ENCODE measurements around the gene AOX1. TPM values are rescaled to one million over a fixed set of nuclear protein-coding genes. Genes with fewer than 3 reads are reported as not detected.
A peak's percentile ranks its signal among the peaks of the same experiment; 100 is the strongest.

The AOX1 gene
- total RNA-seq, 1 experiment from 2014 or later: 0.71 TPM

DNA sequence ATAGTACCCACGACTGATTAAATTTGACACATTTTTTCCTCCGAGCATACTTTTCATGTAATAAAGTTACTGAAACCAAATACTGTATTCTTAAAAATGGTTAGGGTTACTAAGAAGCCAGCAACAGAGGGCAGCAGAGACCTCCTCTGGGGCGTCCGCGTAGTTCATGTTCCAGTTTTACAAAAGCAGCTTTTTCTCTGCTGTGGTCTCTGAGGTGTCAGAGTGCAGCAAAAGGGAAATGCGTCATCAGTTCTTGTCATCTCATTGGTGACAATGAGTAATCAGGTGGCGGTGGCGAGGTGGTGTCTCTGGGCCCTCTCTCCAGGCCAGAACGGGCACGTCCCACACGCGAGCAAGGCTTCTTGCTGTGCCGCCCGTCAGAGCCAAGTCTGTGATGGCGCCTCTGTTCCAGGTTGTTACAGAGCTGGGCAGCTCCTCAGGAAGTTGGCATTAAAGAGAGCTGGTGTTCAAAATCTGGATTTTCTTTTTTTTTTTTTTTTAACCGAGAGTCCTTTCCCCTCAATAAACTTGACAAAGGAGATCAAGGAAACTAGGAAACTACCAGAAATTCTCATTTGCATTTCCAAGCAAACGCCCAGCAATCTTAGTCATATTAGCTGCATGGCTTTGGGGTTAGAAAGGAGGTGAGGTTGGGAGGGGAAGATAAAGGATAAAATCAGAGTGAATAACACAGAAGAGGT is 127.3 kb downstream of the AOX1 start:
- intact Hi-C loops (cut with micrococcal nuclease): loop anchor here (1.0 to 5.0 kb wide), 7 partner anchors 22 to 464 kb away; partner anchors contain the start of genes BZW1, CLK1, HYCC2 and NDUFB3
- ChIA-PET CTCF (interaction anchor here (0.6 to 1.8 kb wide), 17 partner anchors 10 to 740 kb away, joined by 3 to 10 read pairs (median 4); partner anchors contain the start of genes NIF3L1 and PPIL3), POLR2A (interaction anchor here (0.6 to 1.7 kb wide), 11 partner anchors 9 to 176 kb away, joined by 3 to 7 read pairs (median 3); partner anchors contain the start of genes CLK1, NIF3L1 and PPIL3), RAD21 (ENCODE audit: low non-redundant PET in 1 of 2, low total read pairs in 2 of 2, uncharacterized antibody in 2 of 2, unreplicated experiment in 2 of 2) (interaction anchor here (0.5 to 1.3 kb wide), 4 partner anchors 22 to 194 kb away, joined by 3 to 4 read pairs (median 4); no protein-coding TSS in a partner anchor)
- no peaks in the 10 kb centered on the region for H3K9me3 ChIP-seq (ENCODE audit: control insufficient read depth in 1 of 2, insufficient read depth in 1 of 2, low read depth in 1 of 2, low read length in 2 of 2)
- peak overlapping the region; percentile 21 to 32 for H3K4me3 ChIP-seq (replicated peaks in 1 of 2; ENCODE audit: low read depth in 1 of 2, low read length in 2 of 2)
- H2AFZ ChIP-seq (ENCODE audit: low read depth, low read length, poor library complexity, severe bottlenecking): peak overlapping the region; percentile 48
- peak overlapping the region; percentile 71 for H3K27ac ChIP-seq (ENCODE audit: low read depth, low read length)
- no peaks in the 10 kb centered on the region for H3K9me2 ChIP-seq (ENCODE audit: insufficient read depth)
- DNase-seq (ENCODE audit: low read depth, low spot score) (peak; percentile 98), ATAC-seq (peak; percentile 99)
- no peaks in the 10 kb centered on the region for H3K79me2 ChIP-seq (ENCODE audit: insufficient read depth, low read length)
- BruUV-seq (replicated peaks): TSS peak; percentile 99
- peak overlapping the region; percentile 64 for H3K4me2 ChIP-seq (ENCODE audit: low read length)
- H3K36me3 ChIP-seq (ENCODE audit: control insufficient read depth in 1 of 2, insufficient read depth in 2 of 2, low read length in 2 of 2): no peaks in the 10 kb centered on the region
- peak overlapping the region; percentile 54 for H3K9ac ChIP-seq (ENCODE audit: low read length)
- H4K20me1 ChIP-seq (ENCODE audit: insufficient read depth): no peaks in the 10 kb centered on the region
- no peaks in the 10 kb centered on the region for H3K27me3 ChIP-seq (ENCODE audit: insufficient read depth, low read length)
- peaks cover 9 to 18% of the 10 kb centered on the region in 2 experiments for H3K4me1 ChIP-seq (ENCODE audit: control insufficient read depth in 1 of 2, insufficient read depth in 2 of 2, low read length in 2 of 2)
- TF ChIP-seq POLR2AphosphoS5 (IDR thresholded peaks at IDR 0.05; ENCODE audit: low read depth, low read length) (peak; percentile 97), SRF (IDR thresholded peaks at IDR 0.05; ENCODE audit: low read depth) (peak; percentile 76; the same call in 1 of the 2 replicates), FOSL1 (IDR thresholded peaks at IDR 0.05; ENCODE audit: low read depth) (peak; percentile 84), SIN3A (IDR thresholded peaks at IDR 0.05; ENCODE audit: low read depth) (peak; percentile 83), CTCF (IDR thresholded peaks at IDR 0.05 in 2 of 3, conservative IDR thresholded peaks at IDR 0.05 in 1 of 3; ENCODE audit: borderline replicate concordance in 1 of 3, insufficient read depth in 1 of 3, low read depth in 2 of 3, low read length in 2 of 3) (peak; percentile 79 to 95 (median 89)), EGR1 (IDR thresholded peaks at IDR 0.05; ENCODE audit: low read depth) (no peak), JUND (IDR thresholded peaks at IDR 0.05) (peak; percentile 88), ZFX (IDR thresholded peaks at IDR 0.05) (0 out of 2 replicates have a peak, but pooled peaks have one; percentile 17), POLR2A (IDR thresholded peaks at IDR 0.05; ENCODE audit: borderline replicate concordance, extremely low read depth, insufficient read depth, insufficient read length) (peak; percentile 84), EZH2phosphoT487 (IDR thresholded peaks at IDR 0.05; ENCODE audit: borderline replicate concordance) (no peak), RAD21 (IDR thresholded peaks at IDR 0.05; ENCODE audit: low read depth) (peak; percentile 100), YY1 (IDR thresholded peaks at IDR 0.05; ENCODE audit: extremely low read depth, insufficient replicate concordance, low read depth, low read length) (peak; percentile 83), CEBPB (IDR thresholded peaks at IDR 0.05; ENCODE audit: low read depth) (peak; percentile 56; the same call in 1 of the 2 replicates), CBX3 (IDR thresholded peaks at IDR 0.05; ENCODE audit: low read depth) (peak; percentile 91), ELF1 (IDR thresholded peaks at IDR 0.05; ENCODE audit: borderline replicate concordance, low read depth) (no peak), EZH2 (IDR thresholded peaks at IDR 0.05) (no peak)
- TF ChIP-seq, protein P1, sequence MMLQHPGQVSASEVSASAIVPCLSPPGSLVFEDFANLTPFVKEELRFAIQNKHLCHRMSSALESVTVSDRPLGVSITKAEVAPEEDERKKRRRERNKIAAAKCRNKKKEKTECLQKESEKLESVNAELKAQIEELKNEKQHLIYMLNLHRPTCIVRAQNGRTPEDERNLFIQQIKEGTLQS (IDR thresholded peaks at IDR 0.05): no peak
- TF ChIP-seq, protein P2, sequence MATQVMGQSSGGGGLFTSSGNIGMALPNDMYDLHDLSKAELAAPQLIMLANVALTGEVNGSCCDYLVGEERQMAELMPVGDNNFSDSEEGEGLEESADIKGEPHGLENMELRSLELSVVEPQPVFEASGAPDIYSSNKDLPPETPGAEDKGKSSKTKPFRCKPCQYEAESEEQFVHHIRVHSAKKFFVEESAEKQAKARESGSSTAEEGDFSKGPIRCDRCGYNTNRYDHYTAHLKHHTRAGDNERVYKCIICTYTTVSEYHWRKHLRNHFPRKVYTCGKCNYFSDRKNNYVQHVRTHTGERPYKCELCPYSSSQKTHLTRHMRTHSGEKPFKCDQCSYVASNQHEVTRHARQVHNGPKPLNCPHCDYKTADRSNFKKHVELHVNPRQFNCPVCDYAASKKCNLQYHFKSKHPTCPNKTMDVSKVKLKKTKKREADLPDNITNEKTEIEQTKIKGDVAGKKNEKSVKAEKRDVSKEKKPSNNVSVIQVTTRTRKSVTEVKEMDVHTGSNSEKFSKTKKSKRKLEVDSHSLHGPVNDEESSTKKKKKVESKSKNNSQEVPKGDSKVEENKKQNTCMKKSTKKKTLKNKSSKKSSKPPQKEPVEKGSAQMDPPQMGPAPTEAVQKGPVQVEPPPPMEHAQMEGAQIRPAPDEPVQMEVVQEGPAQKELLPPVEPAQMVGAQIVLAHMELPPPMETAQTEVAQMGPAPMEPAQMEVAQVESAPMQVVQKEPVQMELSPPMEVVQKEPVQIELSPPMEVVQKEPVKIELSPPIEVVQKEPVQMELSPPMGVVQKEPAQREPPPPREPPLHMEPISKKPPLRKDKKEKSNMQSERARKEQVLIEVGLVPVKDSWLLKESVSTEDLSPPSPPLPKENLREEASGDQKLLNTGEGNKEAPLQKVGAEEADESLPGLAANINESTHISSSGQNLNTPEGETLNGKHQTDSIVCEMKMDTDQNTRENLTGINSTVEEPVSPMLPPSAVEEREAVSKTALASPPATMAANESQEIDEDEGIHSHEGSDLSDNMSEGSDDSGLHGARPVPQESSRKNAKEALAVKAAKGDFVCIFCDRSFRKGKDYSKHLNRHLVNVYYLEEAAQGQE (IDR thresholded peaks at IDR 0.05; ENCODE audit: low read depth): no peak
- TF ChIP-seq, protein P3, sequence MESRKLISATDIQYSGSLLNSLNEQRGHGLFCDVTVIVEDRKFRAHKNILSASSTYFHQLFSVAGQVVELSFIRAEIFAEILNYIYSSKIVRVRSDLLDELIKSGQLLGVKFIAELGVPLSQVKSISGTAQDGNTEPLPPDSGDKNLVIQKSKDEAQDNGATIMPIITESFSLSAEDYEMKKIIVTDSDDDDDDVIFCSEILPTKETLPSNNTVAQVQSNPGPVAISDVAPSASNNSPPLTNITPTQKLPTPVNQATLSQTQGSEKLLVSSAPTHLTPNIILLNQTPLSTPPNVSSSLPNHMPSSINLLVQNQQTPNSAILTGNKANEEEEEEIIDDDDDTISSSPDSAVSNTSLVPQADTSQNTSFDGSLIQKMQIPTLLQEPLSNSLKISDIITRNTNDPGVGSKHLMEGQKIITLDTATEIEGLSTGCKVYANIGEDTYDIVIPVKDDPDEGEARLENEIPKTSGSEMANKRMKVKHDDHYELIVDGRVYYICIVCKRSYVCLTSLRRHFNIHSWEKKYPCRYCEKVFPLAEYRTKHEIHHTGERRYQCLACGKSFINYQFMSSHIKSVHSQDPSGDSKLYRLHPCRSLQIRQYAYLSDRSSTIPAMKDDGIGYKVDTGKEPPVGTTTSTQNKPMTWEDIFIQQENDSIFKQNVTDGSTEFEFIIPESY (IDR thresholded peaks at IDR 0.05; ENCODE audit: extremely low read depth, insufficient replicate concordance, low read length): peak; percentile 86
